Measurements from ENCODE around the gene KCNAB3.
A peak's percentile ranks its signal among the peaks of the same experiment; 100 is the strongest.

The KCNAB3 gene

DNA sequence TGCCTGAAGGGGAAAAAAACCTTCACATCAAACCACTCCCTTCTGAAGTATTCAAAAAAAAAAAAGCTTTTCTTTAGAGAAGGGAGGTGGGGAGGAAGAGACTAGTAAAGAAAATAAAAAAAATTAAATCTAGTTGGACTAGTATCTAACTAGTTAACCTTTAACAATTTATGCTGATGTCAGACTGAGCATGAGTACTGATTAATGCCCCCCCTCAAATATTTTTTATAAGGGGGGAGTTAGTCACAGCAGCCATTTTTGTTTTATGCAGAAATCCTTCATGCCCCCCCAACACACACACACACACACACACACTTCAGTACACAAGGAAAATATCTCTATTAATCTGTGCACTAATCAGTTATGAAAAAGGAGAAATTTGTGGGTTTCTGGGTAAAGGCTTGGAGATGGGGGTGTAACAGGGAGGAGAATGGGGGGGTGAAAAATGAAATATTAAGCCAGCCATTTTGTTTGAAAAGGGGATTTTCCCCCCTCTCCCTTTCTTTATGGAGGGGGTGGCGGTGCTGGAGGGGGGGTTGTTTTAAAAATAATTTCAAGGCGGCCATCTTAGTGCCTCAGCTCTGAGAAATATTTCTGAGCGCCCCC is 45.8 kb downstream of the KCNAB3 start:
- DNase-seq, result no peak
- Histone ChIP-seq H3K27ac (peak overlapping the region; percentile 15; the same call in 1 of the 2 replicates), H3K9me3 (ENCODE audit: severe bottlenecking) (no peaks in the 10 kb centered on the region), H3K36me3 (peaks cover 23% of the 10 kb centered on the region), H3K27me3 (ENCODE audit: insufficient read depth, low read depth, severe bottlenecking) (no peaks in the 10 kb centered on the region), H3K4me3 (ENCODE audit: low read depth, low read length) (peak overlapping the region; percentile 30)
- no peak for TF ChIP-seq CTCF (IDR thresholded peaks at IDR 0.05; ENCODE audit: low read depth, low read length)

GRCh38 chr17:7882629-7883028 is 47.0 kb downstream of the KCNAB3 start:
- no peak for DNase-seq
- Histone ChIP-seq H3K4me3 (ENCODE audit: low read depth, low read length) (no peak overlapping the region), H3K9me3 (ENCODE audit: severe bottlenecking) (no peaks in the 10 kb centered on the region), H3K36me3 (peaks cover 24% of the 10 kb centered on the region), H3K27me3 (ENCODE audit: insufficient read depth, low read depth, severe bottlenecking) (no peaks in the 10 kb centered on the region), H3K27ac (no peak overlapping the region)
- no peak for TF ChIP-seq CTCF (IDR thresholded peaks at IDR 0.05; ENCODE audit: low read depth, low read length)

DNA sequence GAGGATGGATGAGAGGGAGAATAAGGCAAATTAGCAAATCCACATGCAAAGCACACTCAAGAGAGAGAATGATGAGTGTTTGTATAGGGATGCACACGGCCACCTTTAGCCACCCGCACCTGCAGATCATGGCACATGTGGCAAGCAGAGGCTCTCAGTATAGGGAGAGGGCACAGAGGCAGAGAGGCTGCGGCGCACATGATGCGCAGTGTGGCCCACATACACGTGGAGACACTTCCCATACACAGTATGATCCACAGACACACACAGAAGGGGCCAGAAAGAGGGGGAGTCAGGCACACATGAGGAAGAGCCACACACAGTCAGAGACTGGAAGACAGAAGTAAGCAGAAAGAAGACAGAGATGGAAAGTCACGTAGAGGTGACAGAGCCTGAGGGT is 47.6 kb downstream of the KCNAB3 start:
- Histone ChIP-seq H3K27me3 (ENCODE audit: insufficient read depth, low read depth, severe bottlenecking) (no peaks in the 10 kb centered on the region), H3K36me3 (peaks cover 24% of the 10 kb centered on the region), H3K4me3 (ENCODE audit: low read depth, low read length) (no peak overlapping the region), H3K9me3 (ENCODE audit: severe bottlenecking) (no peaks in the 10 kb centered on the region), H3K27ac (no peak overlapping the region)
- no peak for DNase-seq
- no peak for TF ChIP-seq CTCF (IDR thresholded peaks at IDR 0.05; ENCODE audit: low read depth, low read length)

GRCh38 chr17:7881276-7882054 is 48.2 kb downstream of the KCNAB3 start:
- Histone ChIP-seq H3K27me3 (ENCODE audit: insufficient read depth, low read depth, severe bottlenecking) (no peaks in the 10 kb centered on the region), H3K9me3 (ENCODE audit: severe bottlenecking) (no peaks in the 10 kb centered on the region), H3K36me3 (peaks cover 30% of the 10 kb centered on the region), H3K4me3 (ENCODE audit: low read depth, low read length) (no peak overlapping the region), H3K27ac (no peak overlapping the region)
- no peak for TF ChIP-seq CTCF (IDR thresholded peaks at IDR 0.05; ENCODE audit: low read depth, low read length)
- no peak for DNase-seq

DNA sequence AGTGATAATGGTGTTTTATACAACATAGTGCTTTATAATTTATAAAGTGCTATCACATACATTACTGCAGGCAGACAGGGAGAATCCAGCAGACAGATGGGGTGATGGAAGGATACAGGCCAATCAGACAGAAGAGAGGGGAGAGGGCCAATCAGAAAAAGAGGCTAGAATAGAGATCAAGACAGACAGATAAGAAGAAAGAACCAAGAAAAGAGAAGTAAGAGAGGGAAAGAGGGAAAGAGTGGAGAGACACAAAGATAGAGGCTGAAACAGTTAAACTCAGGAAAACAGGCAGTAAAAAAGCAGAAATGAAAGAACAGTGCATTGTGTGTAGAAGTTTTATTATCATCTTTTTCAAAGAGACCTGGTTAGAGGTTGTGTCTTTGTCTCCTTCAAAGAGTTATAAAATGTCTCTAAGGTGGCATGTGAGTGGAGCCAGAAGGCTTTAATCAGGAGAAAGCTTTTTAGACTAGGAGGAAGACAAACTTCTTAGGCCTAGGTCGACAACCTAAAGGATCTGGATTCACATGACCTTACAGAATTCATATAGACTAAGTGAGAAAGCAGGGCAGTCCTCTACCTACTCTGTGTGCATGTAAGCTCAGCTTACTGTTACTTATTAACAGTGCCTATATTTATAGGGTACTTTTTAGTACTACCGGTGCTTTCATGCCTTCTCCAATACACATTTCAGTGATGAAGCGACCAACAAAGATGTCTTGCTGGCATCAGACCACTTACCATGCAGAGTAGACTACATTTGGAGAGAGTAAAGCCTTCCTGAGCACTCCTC is 49.4 kb downstream of the KCNAB3 start:
- Histone ChIP-seq H3K27me3 (ENCODE audit: insufficient read depth, low read depth, severe bottlenecking) (no peaks in the 10 kb centered on the region), H3K27ac (no peak overlapping the region), H3K9me3 (ENCODE audit: severe bottlenecking) (no peaks in the 10 kb centered on the region), H3K36me3 (peaks cover 37% of the 10 kb centered on the region), H3K4me3 (ENCODE audit: low read depth, low read length) (no peak overlapping the region)
- no peak for TF ChIP-seq CTCF (IDR thresholded peaks at IDR 0.05; ENCODE audit: low read depth, low read length)
- no peak for DNase-seq
